Neuron (in vitro differentiated cells): ENCODE results near the gene ODF2.

Experiments used
- H2AFZ ChIP-seq: one replicate; pipeline ENCODE4 v1.6.1; 2013; ENCODE audit warnings: low read depth, mild to moderate bottlenecking, inconsistent platforms, low read length, moderate library complexity
- H3K27me3 ChIP-seq: one replicate; pipeline ENCODE4 v1.6.1; 2013; ENCODE audit warnings: low read length; ENCODE audit not compliant: insufficient read depth
- H3K36me3 ChIP-seq: one replicate; pipeline ENCODE4 v1.6.1; 2013; ENCODE audit warnings: low read length; ENCODE audit not compliant: insufficient read depth
- H3K4me1 ChIP-seq: one replicate; pipeline ENCODE4 v1.6.1; 2013; ENCODE audit warnings: low read length; ENCODE audit not compliant: insufficient read depth
- H3K4me3 ChIP-seq: 2 replicates; pipeline ENCODE4 v1.5.1; 2013; ENCODE audit warnings: mild to moderate bottlenecking, low read length, moderate library complexity
- H3K9me3 ChIP-seq: one replicate; pipeline ENCODE4 v1.6.1; 2013; ENCODE audit warnings: low read length

ODF2 gene

DNA sequence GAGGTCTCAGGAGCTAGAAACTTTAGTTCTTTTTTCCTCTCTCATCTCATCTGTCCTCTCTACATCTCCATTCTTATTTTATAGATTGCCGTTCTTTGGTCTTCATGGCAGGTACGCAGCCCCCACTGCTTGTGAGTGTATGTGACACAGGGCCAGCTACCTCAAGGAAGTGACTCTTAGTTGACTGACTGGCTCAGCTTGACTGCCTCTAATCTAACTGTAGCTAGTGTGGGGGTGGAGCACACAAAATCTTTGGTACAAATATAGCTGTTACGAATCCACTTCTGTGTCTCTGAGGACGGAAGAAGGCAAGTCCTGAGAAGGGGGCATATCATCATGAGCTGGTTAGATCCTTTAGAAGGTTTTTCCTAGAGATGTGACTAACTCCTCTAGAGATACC is 76.8 kb downstream of the ODF2 start:
- H3K9me3 ChIP-seq, result no peaks in the 10 kb centered on the region
- H2AFZ ChIP-seq, result no peak overlapping the region
- peaks cover 53% of the 10 kb centered on the region for H3K36me3 ChIP-seq
- no peak overlapping the region for H3K4me3 ChIP-seq
- H3K4me1 ChIP-seq, result no peaks in the 10 kb centered on the region
- H3K27me3 ChIP-seq, result no peaks in the 10 kb centered on the region

- no peaks in the 10 kb centered on the region for H3K9me3 ChIP-seq
- no peak overlapping the region for H2AFZ ChIP-seq
- no peaks in the 10 kb centered on the region for H3K27me3 ChIP-seq
- H3K36me3 ChIP-seq, result peaks cover 61% of the 10 kb centered on the region
- H3K4me1 ChIP-seq, result no peaks in the 10 kb centered on the region
- no peak overlapping the region for H3K4me3 ChIP-seq
These were observed 85.0 kb downstream of the ODF2 start for GRCh38 chr9:128540634-128541360.

GRCh38 chr9:128546504-128546903 is 90.7 kb downstream of the ODF2 start:
- H2AFZ ChIP-seq, result no peak overlapping the region
- H3K9me3 ChIP-seq, result no peaks in the 10 kb centered on the region
- H3K4me3 ChIP-seq, result no peak overlapping the region
- H3K36me3 ChIP-seq, result peaks cover 11% of the 10 kb centered on the region
- H3K4me1 ChIP-seq, result peaks cover 15% of the 10 kb centered on the region
- no peaks in the 10 kb centered on the region for H3K27me3 ChIP-seq

- Histone ChIP-seq H3K4me3 (no peak overlapping the region), H3K9me3 (no peaks in the 10 kb centered on the region), H3K4me1 (peaks cover 18% of the 10 kb centered on the region), H2AFZ (no peak overlapping the region), H3K27me3 (no peaks in the 10 kb centered on the region), H3K36me3 (peaks cover 2% of the 10 kb centered on the region)
These were observed 93.1 kb downstream of the ODF2 start for GRCh38 chr9:128548876-128549275.

DNA sequence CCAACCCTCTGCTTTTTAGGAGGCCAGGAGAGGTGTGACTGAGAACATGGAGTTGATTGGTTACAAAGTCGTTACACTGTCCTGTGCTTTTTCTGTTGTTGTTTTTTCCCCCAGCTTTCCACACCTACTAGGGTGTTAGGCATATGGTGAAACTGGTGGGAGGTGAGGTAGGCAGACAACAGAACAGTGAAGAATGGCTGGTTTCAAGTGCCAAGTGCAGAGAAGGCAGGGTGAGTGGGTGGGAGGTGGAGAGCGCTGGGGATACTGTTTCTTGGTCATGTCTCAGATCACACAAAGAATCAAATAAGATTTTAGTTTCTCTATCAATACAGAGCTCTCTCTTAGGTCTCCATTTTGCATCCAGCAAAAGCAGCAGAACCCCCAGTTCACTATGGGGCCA is 94.4 kb downstream of the ODF2 start:
- H2AFZ ChIP-seq, result peak overlapping the region; percentile 90
- H3K9me3 ChIP-seq, result no peaks in the 10 kb centered on the region
- H3K4me1 ChIP-seq, result peaks cover 32% of the 10 kb centered on the region
- no peaks in the 10 kb centered on the region for H3K27me3 ChIP-seq
- H3K36me3 ChIP-seq, result no peaks in the 10 kb centered on the region
- peak overlapping the region; percentile 87 for H3K4me3 ChIP-seq
